GM12892 (cell line): ENCODE data around the gene CLCA2.

Experiments
- POLR2A ChIP-seq: IDR thresholded peaks from 2 replicates; pipeline ENCODE4 v1.6.1; 2011; ENCODE audit warnings: low read depth, low read length, control low read depth
- POLR2AphosphoS5 ChIP-seq: IDR thresholded peaks from 2 replicates; pipeline ENCODE4 v1.6.1; 2011; ENCODE audit warnings: low read depth, low read length, control low read depth

GRCh38 chr1:86395751-86396497, 28.0 kb upstream of the CLCA2 start, which contains the start of gene ODF2L:
- peak; percentile 44; the same call in 1 of the 2 replicates for TF ChIP-seq POLR2AphosphoS5
- TF ChIP-seq POLR2A = peak; percentile 47; the same call in 1 of the 2 replicates
